K562 (cell line): Measurements from ENCODE around the gene KRTAP2-1. TPM values are rescaled to one million over a fixed set of nuclear protein-coding genes. Genes with fewer than 3 reads are reported as not detected.
A peak's percentile ranks its signal among the peaks of the same experiment; 100 is the strongest.

Source experiments
- ATAC-seq: fragments of 200-7000 bp; cut with Tn5 transposase; 3 replicates; pipeline ENCODE4 v1.9.1; 2020; ENCODE audit warnings: moderate library complexity
- BruUV-seq: library from RNA; stranded (reverse); fragments of 400-500 nt; replicated peaks from 2 replicates; lab custom pipeline; 2021; lab: Mats Ljungman, UMichigan
- CTCF ChIA-PET: fragments of 300-600 bp; formaldehyde crosslinking; extraction: SDS; loops from one replicate; lab custom pipeline; 2021; ENCODE audit warnings: low intra/inter-chr PET ratio; lab: Yijun Ruan, JAX
- POLR2A ChIA-PET: fragments of 300-600, 350-650 bp; sonication (Branson Sonifier 250); formaldehyde crosslinking; extraction: SDS; loops from one replicate; lab custom pipeline; 2021; ENCODE audit warnings: antibody characterized with exemption, inconsistent platforms; lab: Yijun Ruan, JAX
- DNase-seq, 4 experiments: peaks; one replicate each; pipeline versions ENCODE4 v3.0.0 to v3.0.0-alpha.2; 2011 to 2018; ENCODE audit warnings: low spot score in 3 of 4, mixed read lengths in 3 of 4; ENCODE audit errors: extremely low read depth in 1 of 4
- FAIRE-seq: peaks from 2 replicates; lab custom pipeline; 2011; peaks lifted over from hg19 to GRCh38; lab: Jason Lieb, UNC
- H2AFZ ChIP-seq: 2 replicates; pipeline ENCODE4 v1.6.0; 2011; ENCODE audit warnings: low read depth, low read length, control low read depth, inconsistent platforms
- H3K27ac ChIP-seq: fragments of 200-600 bp; 3 replicates; pipeline ENCODE4 v1.8.0; 2011; ENCODE audit warnings: low read depth, mild to moderate bottlenecking, control low read depth, inconsistent platforms, low read length, moderate library complexity, mixed read lengths; ENCODE audit errors: extremely low read depth
- H3K27me3 ChIP-seq, 2 experiments: fragments of 300-600 bp in 1 of 2; 2 replicates in 1 of 2; 3 replicates in 1 of 2; pipeline versions ENCODE4 v1.6.0 to v1.8.0; 2011; ENCODE audit warnings: inconsistent platforms in 2 of 2, low read length in 2 of 2, mild to moderate bottlenecking in 1 of 2, mixed read lengths in 1 of 2, moderate library complexity in 1 of 2; ENCODE audit not compliant: control insufficient read depth in 2 of 2, insufficient read depth in 2 of 2
- H3K36me3 ChIP-seq: fragments of 300-600 bp; 3 replicates; pipeline ENCODE4 v1.8.0; 2011; ENCODE audit warnings: mild to moderate bottlenecking, low read length, inconsistent platforms; ENCODE audit not compliant: control insufficient read depth, insufficient read depth
- H3K4me1 ChIP-seq, 2 experiments: fragments of 200-600 bp in 1 of 2; replicated peaks in 1 of 2; 2 replicates in 1 of 2; 3 replicates in 1 of 2; pipeline versions ENCODE4 v1.5.1 to v1.8.0; 2011; ENCODE audit warnings: inconsistent platforms in 2 of 2, low read length in 2 of 2, mild to moderate bottlenecking in 1 of 2, mixed read lengths in 1 of 2, moderate library complexity in 1 of 2; ENCODE audit not compliant: control insufficient read depth in 2 of 2, insufficient read depth in 2 of 2
- H3K4me2 ChIP-seq: 2 replicates; pipeline ENCODE4 v1.6.1; 2011; ENCODE audit warnings: low read length, control low read depth, inconsistent platforms, mixed read lengths; ENCODE audit not compliant: insufficient read depth
- H3K4me3 ChIP-seq: fragments of 200-600 bp; sonication (generic), shearing (Covaris generic); 2 replicates; pipeline ENCODE4 v1.5.1; 2016; ENCODE audit warnings: control low read depth, inconsistent platforms
- H3K79me2 ChIP-seq: fragments of 200-600 bp; 3 replicates; pipeline ENCODE4 v1.8.0; 2011; ENCODE audit warnings: low read length, inconsistent platforms; ENCODE audit not compliant: control insufficient read depth, insufficient read depth
- H3K9ac ChIP-seq, 2 experiments: 2 replicates each; pipeline versions ENCODE4 v1.6.0 to v1.6.1; 2011; ENCODE audit warnings: low read depth in 2 of 2, low read length in 2 of 2, control low read depth in 1 of 2, inconsistent platforms in 1 of 2, mild to moderate bottlenecking in 1 of 2, mixed read lengths in 1 of 2; ENCODE audit not compliant: insufficient read depth in 1 of 2
- H3K9me1 ChIP-seq: one replicate; pipeline ENCODE4 v1.6.0; 2011; ENCODE audit warnings: inconsistent platforms, mild to moderate bottlenecking, low read length, moderate library complexity; ENCODE audit not compliant: control insufficient read depth, insufficient read depth
- H3K9me3 ChIP-seq: replicated peaks from 2 replicates; pipeline ENCODE4 v1.5.1; 2011; ENCODE audit warnings: low read depth, low read length, inconsistent platforms; ENCODE audit not compliant: control insufficient read depth, insufficient read depth
- H4K20me1 ChIP-seq: replicated peaks from 2 replicates; pipeline ENCODE4 v1.6.1; 2011; ENCODE audit warnings: low read length, inconsistent platforms, mixed read lengths; ENCODE audit not compliant: control insufficient read depth, insufficient read depth
- ELF4 ChIP-seq: fragments of 450-650 bp; formaldehyde crosslinking; IDR thresholded peaks from 2 replicates; pipeline ENCODE4 v1.4.0; 2022; ENCODE audit warnings: missing genetic modification characterization
- ETV5 ChIP-seq: sonication (generic); formaldehyde crosslinking; IDR thresholded peaks from 2 replicates; pipeline ENCODE4 v1.4.0; 2020; ENCODE audit warnings: low read depth, mild to moderate bottlenecking, missing genetic modification reagents
- NBN ChIP-seq: fragments of 450-650 bp; IDR thresholded peaks from 2 replicates; pipeline ENCODE4 v1.6.1; 2016; ENCODE audit warnings: low read depth, mild to moderate bottlenecking
- NFE2 ChIP-seq: IDR thresholded peaks from 2 replicates; pipeline ENCODE4 v1.6.1; 2014; ENCODE audit warnings: antibody characterized with exemption, low read depth
- NFRKB ChIP-seq: fragments of 450-650 bp; IDR thresholded peaks from 2 replicates; pipeline ENCODE4 v1.6.1; 2016; ENCODE audit warnings: low read depth
- SAFB2 ChIP-seq: fragments of 200-400 bp; formaldehyde crosslinking; IDR thresholded peaks from 2 replicates; pipeline ENCODE4 v1.6.1; 2018; ENCODE audit warnings: borderline replicate concordance, low read length, low read depth, moderate library complexity; ENCODE audit not compliant: severe bottlenecking
- SRSF1 ChIP-seq: fragments of 200-400 bp; formaldehyde crosslinking; IDR thresholded peaks from 2 replicates; pipeline ENCODE4 v1.6.1; 2017; ENCODE audit warnings: mild to moderate bottlenecking, low read depth, low read length, moderate library complexity
- ZNF512 ChIP-seq: IDR thresholded peaks from 2 replicates; pipeline ENCODE4 v1.6.1; 2016; ENCODE audit warnings: missing genetic modification characterization, missing compliant biosample characterization
- ZNF75A ChIP-seq: fragments of 450-650 bp; formaldehyde crosslinking; IDR thresholded peaks from 2 replicates; pipeline ENCODE4 v1.4.0; 2020; ENCODE audit warnings: mild to moderate bottlenecking
- WGBS: fragments of 100-300 bp; shearing (Covaris generic); methylation state at CpG from one replicate; pipeline ENCODE4 v1.1.6; 2016; ENCODE audit warnings: low coverage, mixed read lengths; ENCODE audit not compliant: insufficient coverage; ENCODE audit errors: missing lambda C conversion rate; 5-methylcytosine and 5-hydroxymethylcytosine counted together
- in situ Hi-C: fragments of 300-500 bp; cut with MboI; formaldehyde crosslinking; loops from 4 replicates; pipeline ENCODE4 v1.15.0; 2018; ENCODE audit warnings: inconsistent platforms, mixed read lengths
- intact Hi-C: fragments of 100-400 bp; cut with micrococcal nuclease; formaldehyde crosslinking; loops from 2 replicates; pipeline ENCODE4 v1.14.2; 2022
- polyA plus RNA-seq, 8 experiments: library from polyadenylated mRNA; depleted of rRNA in 4 of 8; stranded (reverse) in 5 of 8; unstranded in 3 of 8; fragments of >200 nt; fragmentation: Nextera tagmentation in 2 of 8; fragmentation: Illumina TruSeq in 1 of 8; extraction: Ambion mirVana in 2 of 8; extraction: Trizol in 1 of 8; gene quantifications; 2 replicates each; pipeline versions ENCODE4 v1.2.1 to v1.2.3, GENCODE V29; 2011 to 2014; ENCODE audit warnings: inconsistent platforms in 1 of 8, missing spikeins in 1 of 8
- total RNA-seq, 7 experiments: library from RNA; depleted of rRNA in 6 of 7; stranded (reverse); fragments of >200 nt in 6 of 7; fragmentation: Illumina TruSeq in 2 of 7; extraction: Trizol in 2 of 7; gene quantifications; 2 replicates each; pipeline versions ENCODE4 v1.2.1 to v1.2.3, GENCODE V29; 2011 to 2021; ENCODE audit warnings: low replicate concordance in 1 of 7

Gene KRTAP2-1
- total and polyA plus RNA-seq, 9 of the 15 experiments (the other 6 are each of a cell fraction or from before 2014, with no cell fraction given), result not detected

DNA sequence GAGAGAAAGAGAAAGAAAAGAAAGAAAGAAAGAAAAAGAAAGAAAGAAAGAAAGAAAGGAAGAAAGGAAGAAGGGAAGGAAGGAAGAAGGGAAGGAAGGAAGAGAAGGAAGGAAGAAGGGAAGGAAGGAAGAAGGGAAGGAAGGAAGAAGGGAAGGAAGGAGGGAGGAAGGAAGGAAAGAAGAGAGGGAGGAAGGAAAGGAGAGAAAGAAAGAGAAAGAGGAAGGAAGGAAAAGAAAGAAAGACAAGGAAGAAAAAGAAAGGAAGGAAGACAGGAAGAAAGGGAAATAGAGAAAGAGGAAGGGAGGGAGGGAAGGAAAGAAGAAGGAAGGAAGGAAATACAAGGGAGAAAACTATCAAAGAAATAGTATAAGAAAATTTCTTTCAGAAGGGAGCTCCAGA lies 29.7 kb upstream of the KRTAP2-1 start:
- Histone ChIP-seq H3K27me3 (no peaks in the 10 kb centered on the region), H3K9ac (no peak overlapping the region), H3K36me3 (no peaks in the 10 kb centered on the region), H3K4me3 (no peak overlapping the region), H3K9me1 (no peaks in the 10 kb centered on the region), H3K4me2 (no peak overlapping the region), H4K20me1 (no peaks in the 10 kb centered on the region), H3K79me2 (no peaks in the 10 kb centered on the region), H3K27ac (no peak overlapping the region), H3K9me3 (no peaks in the 10 kb centered on the region), H2AFZ (no peak overlapping the region), H3K4me1 (no peaks in the 10 kb centered on the region)
- in situ Hi-C loops, result no loop called here
- TF ChIP-seq SRSF1 (no peak), ELF4 (0 out of 2 replicates have a peak, but pooled peaks have one; percentile 44), ZNF512 (tag) (peak; percentile 87), SAFB2 (no peak)
- DNase-seq, result no peak
- no peak for ATAC-seq
- intact Hi-C loops, result no loop called here
- ChIA-PET CTCF (no interaction called here), POLR2A (no interaction called here)
- no peak for FAIRE-seq
- no TSS peak for BruUV-seq

- no peaks in the 10 kb centered on the region; a peak in 1 of 5 replicates for H3K27me3 ChIP-seq
- BruUV-seq, result no TSS peak
- H4K20me1 ChIP-seq, result no peaks in the 10 kb centered on the region
- in situ Hi-C loops (no loop called here), intact Hi-C loops (no loop called here)
- no peak overlapping the region for H3K4me2 ChIP-seq
- CTCF ChIA-PET, result no interaction called here
- no peaks in the 10 kb centered on the region for H3K4me1 ChIP-seq
- H2AFZ ChIP-seq, result no peak overlapping the region
- TF ChIP-seq ETV5 (CRISPR knock-in tag) (no peak), ZNF75A (CRISPR knock-in tag) (no peak), NFRKB (no peak), NFE2 (no peak), NBN (no peak)
- no peak overlapping the region for H3K4me3 ChIP-seq
- no peak overlapping the region for H3K9ac ChIP-seq
- no peak for FAIRE-seq
- POLR2A ChIA-PET, result no interaction called here
- no peaks in the 10 kb centered on the region for H3K9me3 ChIP-seq
- no peaks in the 10 kb centered on the region for H3K9me1 ChIP-seq
- H3K36me3 ChIP-seq, result no peaks in the 10 kb centered on the region
- WGBS, result 0% methylated on average over 2 of the region's 2 CpGs
- DNase-seq, result no peak
- ATAC-seq, result no peak
- H3K79me2 ChIP-seq, result no peaks in the 10 kb centered on the region
- no peak overlapping the region for H3K27ac ChIP-seq
These were observed 26.6 kb upstream of the KRTAP2-1 start for GRCh38 chr17:41073676-41074075.
